ENCODE data around the gene IGF1.

The IGF1 gene

DNA sequence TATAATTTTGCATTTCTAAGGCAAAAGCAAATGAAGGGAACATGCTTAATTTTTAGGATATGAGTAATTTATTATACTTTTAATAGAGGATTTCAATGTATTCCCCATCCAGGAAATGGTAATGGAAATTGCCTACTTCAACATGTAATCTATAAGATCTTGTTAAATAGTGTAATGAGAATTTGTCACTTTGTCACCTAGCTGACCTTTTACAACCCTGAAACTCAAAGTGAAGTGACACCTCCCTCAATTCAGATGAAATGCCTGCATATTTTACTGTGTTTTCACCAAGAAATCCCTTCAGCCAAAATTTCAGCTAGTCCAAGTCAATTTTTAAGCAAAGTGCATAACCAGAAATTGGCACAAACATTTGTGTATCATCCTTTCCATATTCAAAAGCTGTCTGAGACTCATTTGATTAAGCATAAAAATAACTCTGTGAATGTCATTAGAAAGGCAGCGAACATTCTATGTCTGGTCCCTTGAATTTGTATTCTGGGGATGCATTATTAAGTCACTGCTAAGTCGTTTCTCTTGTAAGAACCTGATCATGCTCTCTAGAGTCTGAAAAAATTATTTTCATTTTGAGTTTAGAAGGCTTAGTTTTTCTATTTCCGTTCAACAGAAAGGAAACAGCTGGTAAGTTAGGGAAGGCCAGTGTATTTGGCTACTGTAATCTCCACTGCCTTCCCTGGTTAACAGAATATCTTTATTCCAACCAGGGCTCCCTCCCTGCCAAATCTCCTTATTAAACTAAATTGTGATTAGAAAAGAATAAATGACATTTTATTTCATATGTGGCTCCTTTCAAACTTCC, 100.8 kb downstream of the IGF1 start:
- DNase-seq: no peak
- Histone ChIP-seq H3K4me2 (ENCODE audit: insufficient read depth, low read length) (no peak overlapping the region), H3K27me3 (ENCODE audit: insufficient read depth, low read length, poor library complexity) (no peaks in the 10 kb centered on the region), H4K20me1 (ENCODE audit: insufficient read depth, low read length) (no peaks in the 10 kb centered on the region), H3K4me3 (ENCODE audit: low read depth in 1 of 2, low read length in 2 of 2) (no peak overlapping the region), H3K9me3 (ENCODE audit: insufficient read depth, low read length, severe bottlenecking) (no peaks in the 10 kb centered on the region), H3K79me2 (ENCODE audit: insufficient read depth, low read length) (no peaks in the 10 kb centered on the region), H2AFZ (ENCODE audit: low read depth, low read length) (no peak overlapping the region), H3K9ac (ENCODE audit: low read depth, low read length) (no peak overlapping the region), H3K27ac (ENCODE audit: low read length) (no peak overlapping the region), H3K4me1 (ENCODE audit: insufficient read depth, low read length) (no peaks in the 10 kb centered on the region), H3K36me3 (ENCODE audit: insufficient read depth, low read length) (no peaks in the 10 kb centered on the region)
- TF ChIP-seq EZH2 (IDR thresholded peaks at IDR 0.05; ENCODE audit: borderline replicate concordance, low read depth, low read length, severe bottlenecking): no peak
- TF ChIP-seq, protein P1, sequence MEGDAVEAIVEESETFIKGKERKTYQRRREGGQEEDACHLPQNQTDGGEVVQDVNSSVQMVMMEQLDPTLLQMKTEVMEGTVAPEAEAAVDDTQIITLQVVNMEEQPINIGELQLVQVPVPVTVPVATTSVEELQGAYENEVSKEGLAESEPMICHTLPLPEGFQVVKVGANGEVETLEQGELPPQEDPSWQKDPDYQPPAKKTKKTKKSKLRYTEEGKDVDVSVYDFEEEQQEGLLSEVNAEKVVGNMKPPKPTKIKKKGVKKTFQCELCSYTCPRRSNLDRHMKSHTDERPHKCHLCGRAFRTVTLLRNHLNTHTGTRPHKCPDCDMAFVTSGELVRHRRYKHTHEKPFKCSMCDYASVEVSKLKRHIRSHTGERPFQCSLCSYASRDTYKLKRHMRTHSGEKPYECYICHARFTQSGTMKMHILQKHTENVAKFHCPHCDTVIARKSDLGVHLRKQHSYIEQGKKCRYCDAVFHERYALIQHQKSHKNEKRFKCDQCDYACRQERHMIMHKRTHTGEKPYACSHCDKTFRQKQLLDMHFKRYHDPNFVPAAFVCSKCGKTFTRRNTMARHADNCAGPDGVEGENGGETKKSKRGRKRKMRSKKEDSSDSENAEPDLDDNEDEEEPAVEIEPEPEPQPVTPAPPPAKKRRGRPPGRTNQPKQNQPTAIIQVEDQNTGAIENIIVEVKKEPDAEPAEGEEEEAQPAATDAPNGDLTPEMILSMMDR (IDR thresholded peaks at IDR 0.05; ENCODE audit: borderline replicate concordance, extremely low read depth, low read length, poor library complexity, severe bottlenecking): no peak
- no peak for ATAC-seq (ENCODE audit: insufficient read depth, low read depth)

DNA sequence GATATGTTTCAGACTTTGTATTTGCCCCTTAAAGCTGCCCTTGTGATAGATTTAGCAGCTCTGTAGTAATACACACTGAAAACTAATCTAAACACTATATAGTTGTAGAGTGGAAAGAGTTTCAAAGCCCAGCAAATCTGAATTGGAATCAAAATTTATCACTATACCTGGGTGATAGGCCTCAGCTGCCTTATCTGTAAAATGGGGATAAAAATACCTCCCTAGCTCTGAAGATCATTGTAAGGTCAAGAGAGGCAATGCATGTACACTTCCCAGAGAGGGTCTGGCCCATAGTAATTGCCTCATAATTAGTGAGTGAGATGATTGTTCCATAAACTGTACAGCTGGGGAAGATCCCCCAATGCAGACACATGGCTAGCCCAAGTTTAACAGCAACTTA, 103.6 kb downstream of the IGF1 start:
- no peaks in the 10 kb centered on the region for H3K4me1 ChIP-seq (ENCODE audit: insufficient read depth, low read length)
- H3K36me3 ChIP-seq (ENCODE audit: insufficient read depth, low read length): no peaks in the 10 kb centered on the region
- H2AFZ ChIP-seq (ENCODE audit: low read depth, low read length): no peak overlapping the region
- no peak overlapping the region for H3K27ac ChIP-seq (ENCODE audit: low read length)
- no peak overlapping the region for H3K9ac ChIP-seq (ENCODE audit: low read depth, low read length)
- H3K9me3 ChIP-seq (ENCODE audit: insufficient read depth, low read length, severe bottlenecking): no peaks in the 10 kb centered on the region
- H3K27me3 ChIP-seq (ENCODE audit: insufficient read depth, low read length, poor library complexity): no peaks in the 10 kb centered on the region
- no peak overlapping the region for H3K4me3 ChIP-seq (ENCODE audit: low read depth in 1 of 2, low read length in 2 of 2)
- no peaks in the 10 kb centered on the region for H3K79me2 ChIP-seq (ENCODE audit: insufficient read depth, low read length)
- H3K4me2 ChIP-seq (ENCODE audit: insufficient read depth, low read length): no peak overlapping the region
- TF ChIP-seq EZH2 (IDR thresholded peaks at IDR 0.05; ENCODE audit: borderline replicate concordance, low read depth, low read length, severe bottlenecking): no peak
- TF ChIP-seq, protein P1 (IDR thresholded peaks at IDR 0.05; ENCODE audit: borderline replicate concordance, extremely low read depth, low read length, poor library complexity, severe bottlenecking): no peak
- H4K20me1 ChIP-seq (ENCODE audit: insufficient read depth, low read length): no peaks in the 10 kb centered on the region
- DNase-seq: no peak
- ATAC-seq (ENCODE audit: insufficient read depth, low read depth): no peak

DNA sequence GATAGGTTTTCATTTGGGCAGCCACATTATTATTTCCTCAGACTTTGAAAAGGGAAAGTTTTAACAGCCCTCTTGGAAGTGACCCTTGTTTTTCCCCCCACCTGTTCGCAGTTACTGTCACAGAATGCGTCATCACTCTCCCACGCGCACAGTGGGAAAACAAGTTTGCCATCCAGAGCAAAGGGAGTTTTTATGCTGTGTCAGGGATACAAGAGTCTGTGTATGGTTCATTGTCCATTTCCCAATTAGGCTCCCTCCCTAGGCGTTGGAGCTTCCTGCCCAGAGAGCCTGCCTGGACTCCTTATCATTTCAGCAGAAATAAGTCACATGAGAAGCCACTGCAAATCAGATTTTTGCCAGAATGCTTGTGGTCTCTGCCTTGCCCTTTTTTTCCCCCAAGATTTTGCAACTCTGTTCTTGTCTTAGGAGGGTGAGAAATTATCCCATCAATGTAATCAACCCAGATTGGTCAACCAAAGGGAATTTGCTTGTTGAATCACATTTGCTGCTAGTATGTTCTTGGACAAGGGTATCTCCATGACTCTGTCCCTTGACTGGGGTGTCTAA, 104.1 kb downstream of the IGF1 start:
- Histone ChIP-seq H3K79me2 (ENCODE audit: insufficient read depth, low read length) (no peaks in the 10 kb centered on the region), H3K4me2 (ENCODE audit: insufficient read depth, low read length) (no peak overlapping the region), H3K9ac (ENCODE audit: low read depth, low read length) (no peak overlapping the region), H3K27me3 (ENCODE audit: insufficient read depth, low read length, poor library complexity) (no peaks in the 10 kb centered on the region), H2AFZ (ENCODE audit: low read depth, low read length) (no peak overlapping the region), H4K20me1 (ENCODE audit: insufficient read depth, low read length) (no peaks in the 10 kb centered on the region), H3K27ac (ENCODE audit: low read length) (no peak overlapping the region), H3K4me3 (ENCODE audit: low read depth in 1 of 2, low read length in 2 of 2) (no peak overlapping the region), H3K36me3 (ENCODE audit: insufficient read depth, low read length) (no peaks in the 10 kb centered on the region), H3K9me3 (ENCODE audit: insufficient read depth, low read length, severe bottlenecking) (no peaks in the 10 kb centered on the region), H3K4me1 (ENCODE audit: insufficient read depth, low read length) (no peaks in the 10 kb centered on the region)
- ATAC-seq (ENCODE audit: insufficient read depth, low read depth): no peak
- TF ChIP-seq, protein P1 (IDR thresholded peaks at IDR 0.05; ENCODE audit: borderline replicate concordance, extremely low read depth, low read length, poor library complexity, severe bottlenecking): no peak
- TF ChIP-seq EZH2 (IDR thresholded peaks at IDR 0.05; ENCODE audit: borderline replicate concordance, low read depth, low read length, severe bottlenecking): no peak
- DNase-seq: no peak

Measured in DND-41 (cell line).